ENCODE data around the gene CDK14.
"Not testable (repeated sequence)": the region's sequence is repeated elsewhere in the genome, so short reads cannot be mapped to it uniquely, and the experiment has no call there.

CDK14 gene

DNA sequence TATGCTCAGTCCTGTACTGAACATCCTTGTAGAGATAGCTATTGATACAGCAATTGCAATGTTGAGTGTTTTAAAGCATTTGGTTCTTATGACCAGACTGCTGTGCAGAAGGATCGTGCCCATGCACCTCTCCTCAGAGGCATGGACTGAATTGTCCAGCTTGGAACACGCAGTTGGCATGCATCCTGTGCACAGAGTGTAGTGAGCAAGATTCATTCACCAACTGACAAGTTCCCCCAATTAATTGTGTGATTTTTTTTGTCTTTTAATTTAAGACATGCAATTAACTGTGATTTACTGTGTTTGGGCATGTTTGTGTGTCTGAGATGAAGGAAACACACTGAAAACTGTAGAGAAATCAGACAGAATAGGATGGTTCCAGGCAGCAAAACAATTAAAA lies 323.7 kb downstream of the CDK14 start:
- peak in 1 of 2 experiments; percentile 31 for DNase-seq

- no peak for DNase-seq
Measured at GRCh38 chr7:90920336-90920735, 324.2 kb downstream of the CDK14 start.

DNA sequence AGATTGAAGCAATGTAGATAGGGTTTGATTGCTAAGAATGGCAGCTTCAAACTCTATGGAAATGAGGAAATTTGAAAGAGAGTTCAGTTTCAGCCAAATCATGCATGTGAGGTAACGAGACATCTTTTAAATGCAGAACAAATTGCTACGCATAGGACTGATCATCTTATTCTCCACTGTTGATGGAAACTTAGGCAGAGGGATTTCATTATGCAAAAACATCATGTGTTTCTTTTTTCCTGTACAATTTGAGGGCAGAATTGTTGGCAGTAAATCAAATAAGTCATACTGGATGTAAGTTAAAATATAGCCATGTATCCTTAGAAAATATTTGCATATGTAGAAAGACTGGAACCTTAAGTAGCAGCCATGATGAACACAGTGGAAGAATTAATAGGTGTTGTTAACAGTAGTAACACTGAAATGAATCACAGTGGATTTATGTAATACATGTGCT lies 327.4 kb downstream of the CDK14 start:
- no peak for DNase-seq

GRCh38 chr7:90928700-90929424 lies 332.7 kb downstream of the CDK14 start:
- DNase-seq: not testable (repeated sequence)

GRCh38 chr7:90931986-90932916 lies 336.1 kb downstream of the CDK14 start:
- no peak for DNase-seq

DNA sequence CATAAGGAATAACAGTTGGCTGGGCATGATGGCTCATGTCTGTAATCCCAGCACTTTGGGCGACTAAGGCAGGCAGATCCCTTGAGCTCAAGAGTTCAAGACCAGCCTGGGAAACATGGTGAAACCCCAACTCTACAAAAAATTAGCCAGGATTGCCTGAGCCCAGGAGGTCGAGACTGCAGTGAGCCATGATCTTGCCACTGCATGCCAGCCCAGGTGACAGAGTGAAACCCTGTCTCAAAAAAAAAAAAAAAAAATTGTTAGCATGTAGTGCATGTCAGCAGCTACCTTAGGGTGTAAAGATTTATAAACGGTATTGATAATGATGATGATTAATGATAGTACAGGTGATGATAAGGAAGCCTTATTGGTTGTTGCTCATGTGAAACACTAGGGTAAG lies 336.9 kb downstream of the CDK14 start:
- DNase-seq: no peak

DNA sequence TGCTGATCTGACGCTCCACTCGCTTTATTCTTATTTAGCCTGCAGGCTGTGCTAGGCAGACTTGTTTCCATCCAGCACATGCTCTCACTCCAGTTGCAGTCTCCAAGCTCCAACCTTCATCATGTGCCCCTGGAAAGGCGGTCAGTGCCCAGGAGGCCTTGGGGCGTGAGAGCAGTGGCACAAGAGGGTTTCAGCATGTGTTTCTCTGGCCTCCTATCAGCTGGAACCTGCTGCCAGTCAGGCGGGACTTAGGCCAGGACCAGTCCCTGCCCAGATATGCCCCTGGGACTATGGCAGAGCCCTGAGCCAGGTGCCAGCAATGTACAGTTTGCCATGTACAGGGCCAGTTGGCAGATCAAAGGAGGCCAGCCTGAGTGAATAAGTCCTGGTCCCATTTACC lies 337.9 kb downstream of the CDK14 start:
- DNase-seq: peak in 1 of 2 experiments; percentile 51

DNA sequence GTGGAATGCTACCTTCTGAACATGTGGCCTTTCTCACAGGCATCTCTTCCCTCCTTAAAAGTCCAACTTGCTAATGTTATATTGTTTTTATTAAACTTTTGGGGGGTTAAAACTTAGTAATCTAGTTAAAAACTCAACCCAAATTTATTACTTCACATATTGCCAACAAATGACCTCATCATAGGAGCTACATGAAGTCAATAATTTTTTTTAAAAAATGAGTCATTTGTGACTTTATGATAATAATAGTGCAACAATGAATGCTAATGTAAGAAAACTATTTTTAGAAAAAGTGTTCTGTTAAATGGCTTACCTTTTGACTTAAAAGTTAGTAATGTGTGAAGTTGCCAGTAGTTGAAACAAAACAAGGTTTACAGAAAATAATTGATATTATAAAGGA lies 342.2 kb downstream of the CDK14 start:
- no peak for DNase-seq

GRCh38 chr7:90939666-90940065 lies 343.5 kb downstream of the CDK14 start:
- no peak for DNase-seq

GRCh38 chr7:90944021-90944420 lies 347.9 kb downstream of the CDK14 start:
- DNase-seq: no peak

GRCh38 chr7:90945104-90945787 lies 349.1 kb downstream of the CDK14 start:
- no peak for DNase-seq

DNA sequence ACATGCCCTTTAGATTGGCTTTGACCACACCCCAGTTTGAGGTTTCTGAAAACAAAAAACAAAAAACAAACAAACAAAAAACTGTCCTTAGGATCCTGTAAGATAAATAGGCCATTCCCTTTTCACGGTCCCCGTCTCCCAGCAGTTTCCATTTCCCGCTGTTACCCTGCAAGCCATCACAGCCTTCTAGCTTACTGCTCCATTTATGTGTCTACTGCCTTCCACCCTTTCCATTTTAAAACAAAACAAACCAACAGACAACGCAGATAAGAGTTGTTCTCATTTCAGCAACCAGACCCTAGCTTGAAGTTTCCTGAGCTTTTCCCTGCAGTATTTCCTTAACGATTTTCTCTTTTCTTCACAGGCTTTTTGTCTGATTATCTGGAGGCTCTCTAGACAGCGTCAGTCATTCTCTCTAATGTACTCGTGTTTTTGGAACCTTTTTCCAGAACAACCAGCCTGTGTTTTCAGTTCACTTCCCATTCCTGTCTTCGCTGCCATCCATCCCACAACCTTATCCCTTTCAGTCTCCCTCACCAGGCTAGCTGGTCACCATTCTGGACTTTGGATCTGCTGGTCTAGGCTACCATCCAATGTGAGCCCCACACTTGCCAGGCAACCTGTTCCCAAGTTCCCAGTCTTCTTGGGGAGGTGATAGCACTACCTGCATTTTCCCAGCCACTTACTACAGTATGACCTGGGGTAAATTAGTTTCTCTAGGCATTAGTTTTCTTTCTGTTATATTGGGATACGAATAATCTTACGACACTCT lies 350.8 kb downstream of the CDK14 start:
- peak in 1 of 2 experiments; percentile 32 for DNase-seq

DNA sequence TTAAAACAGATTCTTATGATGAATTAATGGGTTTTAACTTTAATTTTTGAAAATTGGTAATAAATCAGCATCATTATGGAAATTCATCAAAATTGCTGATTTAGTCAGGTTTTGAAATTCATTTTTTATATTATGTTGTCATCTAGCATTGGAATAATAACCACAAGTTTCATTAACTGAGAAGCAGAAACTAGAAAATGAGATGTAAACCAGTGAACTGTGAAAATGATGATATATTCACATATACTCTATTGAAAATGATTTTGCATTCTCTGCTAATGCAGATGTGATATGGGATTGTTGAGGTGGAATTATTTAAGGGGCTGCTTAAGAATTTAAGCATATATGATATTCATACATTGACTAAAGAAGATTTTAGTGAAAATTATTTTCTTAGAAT lies 352.0 kb downstream of the CDK14 start:
- DNase-seq: no peak

DNA sequence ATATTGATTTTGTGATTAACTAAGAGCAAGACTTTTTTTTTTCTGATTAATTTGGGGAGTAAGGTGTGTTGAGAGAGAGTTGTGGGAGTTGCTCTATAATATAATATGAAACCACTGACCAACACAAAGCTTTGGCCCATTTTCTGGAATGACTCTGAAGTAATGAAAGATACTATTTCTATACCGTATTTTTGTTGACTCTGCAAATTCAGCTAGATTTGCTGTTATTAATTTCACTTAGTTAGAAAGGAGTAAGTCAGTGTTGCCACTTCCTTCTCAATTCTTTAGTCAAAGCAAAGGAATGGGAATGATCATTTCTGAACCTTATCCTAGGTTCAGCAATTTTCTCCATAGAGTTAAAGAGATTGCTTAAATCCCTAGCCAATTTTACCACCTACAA lies 355.1 kb downstream of the CDK14 start:
- no peak for DNase-seq

- DNase-seq: no peak
Measured at GRCh38 chr7:90951986-90952954, 356.1 kb downstream of the CDK14 start.

- DNase-seq: no peak
Measured at GRCh38 chr7:90955641-90956207, 359.6 kb downstream of the CDK14 start.

DNA sequence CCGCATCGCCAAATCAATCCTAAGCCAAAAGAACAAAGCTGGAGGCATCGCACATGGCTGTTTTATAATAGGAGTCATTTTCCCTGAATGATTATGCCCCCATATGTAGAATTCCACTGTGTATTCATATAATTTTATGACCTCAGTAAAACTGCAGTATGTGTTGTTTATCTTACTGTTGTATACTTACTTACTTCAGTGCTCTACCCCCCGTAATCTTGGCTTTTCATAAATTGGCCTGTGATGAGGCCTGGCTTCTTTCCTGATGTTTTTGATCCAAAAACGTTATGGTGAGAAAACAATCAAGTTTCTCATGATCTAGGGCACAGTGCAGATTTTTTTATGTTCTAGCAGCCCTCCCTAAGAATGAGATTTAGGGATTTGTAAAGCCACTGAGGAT lies 361.8 kb downstream of the CDK14 start:
- no peak for DNase-seq

DNA sequence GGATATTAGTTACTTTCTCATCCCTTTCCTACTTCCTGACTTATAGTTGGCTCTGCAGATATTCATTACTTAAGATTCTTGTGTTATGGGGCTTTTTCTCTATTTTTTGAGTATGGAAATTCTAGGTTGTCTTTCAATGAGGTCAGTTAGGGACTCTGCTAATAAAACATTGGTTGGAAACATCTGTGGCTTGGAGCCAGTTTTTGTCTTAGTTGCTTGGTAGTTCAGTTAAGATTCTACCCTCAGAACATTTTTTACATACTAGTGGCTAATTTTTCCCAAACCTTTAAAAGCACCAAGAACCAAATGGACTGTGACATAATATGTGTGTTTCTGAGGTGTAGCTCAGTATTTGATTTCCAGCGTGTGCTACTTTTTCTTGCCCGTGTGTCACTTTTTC lies 362.5 kb downstream of the CDK14 start:
- DNase-seq: no peak

GRCh38 chr7:90961037-90961725 lies 365.1 kb downstream of the CDK14 start:
- no peak for DNase-seq

DNA sequence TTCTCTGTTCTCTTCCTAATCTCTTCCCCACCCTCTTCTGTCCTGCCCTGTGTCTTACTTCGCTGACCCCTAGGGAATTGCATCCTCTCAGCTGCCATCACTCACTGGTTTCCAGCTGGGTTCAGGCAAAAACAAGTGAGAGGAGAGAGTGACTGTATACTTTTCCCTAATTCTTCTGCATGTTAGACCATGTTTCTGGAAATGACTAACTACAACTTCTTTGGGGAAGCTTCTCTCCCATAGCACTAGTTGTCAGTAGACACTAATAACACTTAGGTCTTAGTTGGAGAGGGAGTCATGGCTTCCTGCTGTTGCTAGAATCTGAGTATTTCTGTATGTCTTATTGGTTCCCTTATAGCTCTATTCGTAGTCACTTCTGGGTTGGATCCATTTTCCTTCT lies 369.1 kb downstream of the CDK14 start:
- DNase-seq: no peak
